Activated naive CD4-positive, alpha-beta T cell treated with anti-CD3 and anti-CD28 coated beads, Interleukin-2, amount 50 U/mL, for 16 hours (primary cell): ENCODE data around the gene HPX.

Experiments
- DNase-seq: peaks from one replicate; pipeline ENCODE4 v3.0.0-alpha.2; 2020

The HPX gene

GRCh38 chr11:6388748-6389147, 52.0 kb downstream of the HPX start:
- DNase-seq: no peak

- no peak for DNase-seq
Measured at GRCh38 chr11:6387811-6388599, 52.8 kb downstream of the HPX start.

GRCh38 chr11:6385046-6385777, 55.6 kb downstream of the HPX start:
- no peak for DNase-seq
